Liver (tissue), 3 donors: ENCODE measurements around the gene ZNF354C.

Source experiments
- CTCF ChIP-seq: fragments of 150-350 bp; IDR thresholded peaks from 2 replicates; pipeline ENCODE4 v1.5.1; 2017; ENCODE audit warnings: improper control_type of control experiment, low read depth, low read length; ENCODE audit not compliant: missing input control
- GABPA ChIP-seq, 2 donors: IDR thresholded peaks in 1 of 2; conservative IDR thresholded peaks in 1 of 2; 2 replicates each; pipeline ENCODE4 v1.6.1; 2016; ENCODE audit warnings: antibody characterized with exemption in 2 of 2, mild to moderate bottlenecking in 1 of 2, moderate library complexity in 1 of 2
- RAD21 ChIP-seq, 2 donors: IDR thresholded peaks; 2 replicates each; pipeline ENCODE4 v1.6.1; 2016; ENCODE audit warnings: antibody characterized with exemption in 2 of 2, mild to moderate bottlenecking in 2 of 2
- donor health status: healthy.
- donor health status: healthy.

- TF ChIP-seq RAD21 (IDR thresholded peaks at IDR 0.05): no peak
- TF ChIP-seq CTCF: no peak
- no peak for TF ChIP-seq GABPA (IDR thresholded peaks at IDR 0.05 in 1 of 2, conservative IDR thresholded peaks at IDR 0.05 in 1 of 2)
Measured at GRCh38 chr5:179112469-179113142, 52.4 kb downstream of the ZNF354C start.
